ENCODE measurements around the gene PLXNA4.

GRCh38 chr7:132263151-132263550 lies 313.1 kb downstream of the PLXNA4 start:
- TF ChIP-seq ZNF384 (IDR thresholded peaks at IDR 0.05) (no peak), NFRKB (IDR thresholded peaks at IDR 0.05) (no peak), PKNOX1 (IDR thresholded peaks at IDR 0.05) (no peak), HDGF (IDR thresholded peaks at IDR 0.05; ENCODE audit: borderline replicate concordance) (no peak), ELF4 (IDR thresholded peaks at IDR 0.05) (no peak)
